KMS-11 (cell line): ENCODE measurements around the gene TSPAN18.

Experiments used
- H2AFZ ChIP-seq: fragments of 200-600 bp; sonication (generic); 2 replicates; pipeline ENCODE4 v1.6.1; 2016; ENCODE audit warnings: antibody characterized with exemption, mixed run types, low read depth
- H3K27ac ChIP-seq: fragments of 200-600 bp; sonication (generic); 2 replicates; pipeline ENCODE4 v1.6.1; 2016; ENCODE audit warnings: mild to moderate bottlenecking, mixed run types
- H3K27me3 ChIP-seq: fragments of 200-600 bp; sonication (generic); 2 replicates; pipeline ENCODE4 v1.6.1; 2017; ENCODE audit warnings: mild to moderate bottlenecking, low read depth, mixed run types, moderate library complexity; ENCODE audit not compliant: insufficient read depth
- H3K36me3 ChIP-seq: fragments of 200-600 bp; sonication (generic); 2 replicates; pipeline ENCODE4 v1.6.1; 2017; ENCODE audit warnings: mild to moderate bottlenecking, mixed run types; ENCODE audit not compliant: insufficient read depth
- H3K4me1 ChIP-seq: fragments of 200-600 bp; sonication (generic); 2 replicates; pipeline ENCODE4 v1.6.1; 2016; ENCODE audit warnings: mild to moderate bottlenecking, low read depth, mixed run types; ENCODE audit not compliant: poor library complexity, severe bottlenecking
- H3K4me2 ChIP-seq: fragments of 200-600 bp; sonication (generic); 2 replicates; pipeline ENCODE4 v1.7.0; 2016; ENCODE audit warnings: mild to moderate bottlenecking, mixed run types
- H3K4me3 ChIP-seq: fragments of 200-600 bp; sonication (generic); IDR thresholded peaks from 2 replicates; pipeline ENCODE4 v1.6.1; 2017; ENCODE audit warnings: low read depth, low read length, mixed read lengths; ENCODE audit not compliant: insufficient read depth
- H3K79me2 ChIP-seq: fragments of 200-600 bp; sonication (generic); 2 replicates; pipeline ENCODE4 v1.6.1; 2016; ENCODE audit warnings: low read depth, mixed run types; ENCODE audit not compliant: insufficient read depth
- H3K9ac ChIP-seq: fragments of 200-600 bp; sonication (generic); 2 replicates; pipeline ENCODE4 v1.6.1; 2016; ENCODE audit warnings: mild to moderate bottlenecking, mixed run types
- H4K20me1 ChIP-seq: fragments of 200-600 bp; sonication (generic); 2 replicates; pipeline ENCODE4 v1.6.1; 2016; ENCODE audit warnings: mild to moderate bottlenecking, mixed run types; ENCODE audit not compliant: insufficient read depth
- TF ChIP-seq, protein P1 (sequence below): fragments of 200-600 bp; sonication (generic); conservative IDR thresholded peaks from 2 replicates; pipeline ENCODE4 v1.6.1; 2017; ENCODE audit warnings: low read depth, mild to moderate bottlenecking, antibody characterized with exemption, low read length, moderate library complexity, mixed read lengths

TSPAN18 gene

DNA sequence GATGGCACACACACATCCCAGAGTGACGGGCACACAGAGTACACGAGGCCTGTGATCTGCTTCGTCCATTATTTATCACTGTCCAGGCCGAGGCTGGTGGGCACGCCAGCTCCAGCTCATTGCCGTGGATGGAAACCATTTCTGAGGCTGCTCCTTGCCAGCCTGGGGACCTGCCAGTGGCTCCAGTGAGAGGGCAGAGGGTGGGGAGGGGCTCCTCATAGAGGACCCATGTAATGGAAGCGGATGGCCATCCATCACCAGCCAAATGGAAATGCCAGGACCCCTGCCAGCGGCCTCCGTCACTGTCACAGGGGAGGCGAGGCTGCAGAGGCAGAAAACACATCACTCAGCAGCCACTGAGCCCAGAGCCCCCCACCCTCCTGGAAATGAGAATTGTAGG is 188.2 kb downstream of the TSPAN18 start:
- Histone ChIP-seq H3K9ac (no peak overlapping the region), H4K20me1 (no peaks in the 10 kb centered on the region), H3K4me2 (no peak overlapping the region), H3K36me3 (no peaks in the 10 kb centered on the region), H3K27me3 (no peaks in the 10 kb centered on the region), H3K4me1 (peaks cover 4% of the 10 kb centered on the region), H3K27ac (no peak overlapping the region), H3K79me2 (no peaks in the 10 kb centered on the region), H3K4me3 (no peak overlapping the region), H2AFZ (no peak overlapping the region)
- TF ChIP-seq, protein P1, sequence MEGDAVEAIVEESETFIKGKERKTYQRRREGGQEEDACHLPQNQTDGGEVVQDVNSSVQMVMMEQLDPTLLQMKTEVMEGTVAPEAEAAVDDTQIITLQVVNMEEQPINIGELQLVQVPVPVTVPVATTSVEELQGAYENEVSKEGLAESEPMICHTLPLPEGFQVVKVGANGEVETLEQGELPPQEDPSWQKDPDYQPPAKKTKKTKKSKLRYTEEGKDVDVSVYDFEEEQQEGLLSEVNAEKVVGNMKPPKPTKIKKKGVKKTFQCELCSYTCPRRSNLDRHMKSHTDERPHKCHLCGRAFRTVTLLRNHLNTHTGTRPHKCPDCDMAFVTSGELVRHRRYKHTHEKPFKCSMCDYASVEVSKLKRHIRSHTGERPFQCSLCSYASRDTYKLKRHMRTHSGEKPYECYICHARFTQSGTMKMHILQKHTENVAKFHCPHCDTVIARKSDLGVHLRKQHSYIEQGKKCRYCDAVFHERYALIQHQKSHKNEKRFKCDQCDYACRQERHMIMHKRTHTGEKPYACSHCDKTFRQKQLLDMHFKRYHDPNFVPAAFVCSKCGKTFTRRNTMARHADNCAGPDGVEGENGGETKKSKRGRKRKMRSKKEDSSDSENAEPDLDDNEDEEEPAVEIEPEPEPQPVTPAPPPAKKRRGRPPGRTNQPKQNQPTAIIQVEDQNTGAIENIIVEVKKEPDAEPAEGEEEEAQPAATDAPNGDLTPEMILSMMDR: no peak

DNA sequence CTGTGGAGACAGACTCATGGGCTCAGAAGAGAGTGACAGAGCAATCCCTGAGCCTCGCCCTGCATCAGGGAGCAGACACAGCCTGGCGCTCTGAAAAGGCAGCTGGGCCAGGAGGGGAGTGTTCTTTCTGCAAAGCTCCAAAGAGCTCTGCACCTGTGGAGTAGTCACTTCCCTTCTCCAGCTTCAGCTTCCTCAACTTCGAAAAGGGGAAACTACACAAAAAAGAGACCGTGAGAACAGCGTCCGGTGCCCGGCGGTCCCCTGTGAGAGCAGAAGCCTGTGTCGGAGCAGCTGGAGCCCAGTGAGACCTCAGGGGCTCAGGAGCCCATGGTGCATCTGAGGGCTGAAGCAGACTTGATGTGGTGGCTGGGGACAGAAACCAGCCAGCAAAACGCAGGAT is 188.9 kb downstream of the TSPAN18 start:
- H3K4me2 ChIP-seq: no peak overlapping the region
- TF ChIP-seq, protein P1: no peak
- no peak overlapping the region for H2AFZ ChIP-seq
- no peaks in the 10 kb centered on the region for H3K27me3 ChIP-seq
- H3K4me3 ChIP-seq: no peak overlapping the region
- H3K27ac ChIP-seq: no peak overlapping the region
- H3K79me2 ChIP-seq: no peaks in the 10 kb centered on the region
- no peaks in the 10 kb centered on the region for H3K36me3 ChIP-seq
- H4K20me1 ChIP-seq: no peaks in the 10 kb centered on the region
- H3K4me1 ChIP-seq: peaks cover 4% of the 10 kb centered on the region
- H3K9ac ChIP-seq: no peak overlapping the region

DNA sequence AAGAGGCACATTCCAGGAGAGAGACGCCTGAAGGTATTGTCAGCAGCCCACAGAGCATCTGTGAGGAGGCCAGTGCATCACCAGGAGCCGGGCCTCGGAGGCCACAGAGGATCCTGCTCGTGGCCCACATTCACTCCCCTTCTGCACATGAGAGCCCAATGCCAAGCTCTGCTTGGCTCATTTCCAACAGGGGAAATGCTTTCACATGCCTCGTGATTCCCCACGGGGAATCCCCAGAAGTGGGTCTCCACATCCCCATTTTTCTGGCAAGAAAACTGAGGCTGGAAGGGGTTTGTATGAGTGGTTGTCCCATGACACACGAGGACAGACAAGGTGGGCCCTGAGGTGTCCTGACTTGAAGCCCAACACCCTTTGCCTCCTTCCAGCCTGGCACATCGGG is 189.6 kb downstream of the TSPAN18 start:
- H3K27ac ChIP-seq: no peak overlapping the region
- H3K4me1 ChIP-seq: no peaks in the 10 kb centered on the region
- H3K4me2 ChIP-seq: no peak overlapping the region
- H4K20me1 ChIP-seq: no peaks in the 10 kb centered on the region
- H2AFZ ChIP-seq: no peak overlapping the region
- no peaks in the 10 kb centered on the region for H3K27me3 ChIP-seq
- no peak overlapping the region for H3K4me3 ChIP-seq
- H3K9ac ChIP-seq: no peak overlapping the region
- no peaks in the 10 kb centered on the region for H3K36me3 ChIP-seq
- H3K79me2 ChIP-seq: no peaks in the 10 kb centered on the region
- TF ChIP-seq, protein P1: no peak

DNA sequence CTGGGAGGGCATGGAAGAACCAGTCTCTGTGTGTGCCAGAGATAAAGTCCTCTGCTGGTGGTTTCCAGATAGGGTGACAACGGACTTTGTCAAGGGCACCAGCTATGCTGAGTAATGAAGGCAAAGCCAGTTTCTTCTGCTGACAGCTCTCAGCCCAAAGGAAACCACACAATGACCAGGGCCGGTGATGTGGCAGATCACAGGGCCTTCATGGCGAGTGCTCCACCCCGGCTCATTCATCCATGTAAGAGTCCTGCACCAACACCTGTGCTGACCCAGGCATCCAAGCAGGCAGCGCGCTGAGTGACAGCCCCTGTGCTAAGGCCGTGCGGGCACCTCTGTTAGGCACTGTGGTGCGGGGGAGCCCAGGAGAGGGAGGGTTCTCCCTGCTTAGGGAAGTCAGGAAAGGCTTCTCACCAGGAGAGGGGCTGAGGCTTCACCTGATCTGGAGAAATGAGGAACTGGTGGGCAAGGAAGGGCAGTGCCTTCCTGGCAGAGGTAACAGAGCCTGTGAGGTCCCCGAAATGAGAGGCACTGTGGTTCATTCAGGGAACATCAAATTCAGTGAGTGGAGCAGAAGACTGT is 190.1 kb downstream of the TSPAN18 start:
- no peaks in the 10 kb centered on the region for H3K27me3 ChIP-seq
- no peak overlapping the region for H2AFZ ChIP-seq
- TF ChIP-seq, protein P1: no peak
- no peak overlapping the region for H3K4me2 ChIP-seq
- H3K4me3 ChIP-seq: no peak overlapping the region
- H3K4me1 ChIP-seq: no peaks in the 10 kb centered on the region
- H3K36me3 ChIP-seq: no peaks in the 10 kb centered on the region
- H3K79me2 ChIP-seq: no peaks in the 10 kb centered on the region
- H3K9ac ChIP-seq: no peak overlapping the region
- H3K27ac ChIP-seq: no peak overlapping the region
- H4K20me1 ChIP-seq: no peaks in the 10 kb centered on the region
